GM21529 (cell line): Measurements from ENCODE around the gene METTL23.
"Not testable (repeated sequence)": the region's sequence is repeated elsewhere in the genome, so short reads cannot be mapped to it uniquely, and the experiment has no call there.

Experiments
- ATAC-seq: cut with Tn5 transposase; IDR thresholded peaks from one replicate; pipeline ENCODE4 v1.9.1; 2021; ENCODE audit not compliant: unreplicated experiment

Gene METTL23

DNA sequence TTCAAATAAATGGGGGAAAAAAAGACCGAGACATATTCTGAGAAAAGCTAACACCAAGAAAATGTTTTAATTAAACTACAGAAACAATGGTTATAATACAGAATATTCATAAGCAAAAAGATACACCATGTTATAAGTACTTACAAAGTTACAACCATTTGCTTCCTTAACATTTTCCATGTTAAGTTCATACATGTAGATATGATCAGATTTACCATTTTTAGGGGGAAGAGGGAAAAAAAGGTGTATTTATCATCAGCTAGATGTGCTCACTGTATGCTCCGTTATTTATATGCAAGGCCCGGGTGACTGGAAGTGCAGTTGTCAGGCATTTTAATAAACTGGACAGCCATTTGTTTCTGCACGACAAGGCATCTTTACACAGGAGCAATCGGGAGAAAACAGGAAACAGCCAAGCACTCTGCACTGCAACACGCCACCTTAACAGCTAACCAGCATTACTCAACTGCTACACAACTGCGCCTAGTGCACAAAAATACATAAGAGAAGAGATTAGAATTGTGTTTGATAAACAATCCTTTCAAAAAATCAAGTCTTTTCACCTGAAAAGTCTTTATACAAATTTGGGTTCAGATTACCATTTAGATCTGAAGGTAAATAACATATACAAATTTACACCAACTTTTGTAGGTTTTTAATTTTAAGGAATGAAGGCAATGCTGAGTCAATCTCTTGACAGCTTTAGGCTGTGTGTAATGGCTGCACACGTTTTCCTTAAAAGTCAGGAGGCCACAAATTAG is 7.6 kb downstream of the METTL23 start:
- no peak for ATAC-seq

DNA sequence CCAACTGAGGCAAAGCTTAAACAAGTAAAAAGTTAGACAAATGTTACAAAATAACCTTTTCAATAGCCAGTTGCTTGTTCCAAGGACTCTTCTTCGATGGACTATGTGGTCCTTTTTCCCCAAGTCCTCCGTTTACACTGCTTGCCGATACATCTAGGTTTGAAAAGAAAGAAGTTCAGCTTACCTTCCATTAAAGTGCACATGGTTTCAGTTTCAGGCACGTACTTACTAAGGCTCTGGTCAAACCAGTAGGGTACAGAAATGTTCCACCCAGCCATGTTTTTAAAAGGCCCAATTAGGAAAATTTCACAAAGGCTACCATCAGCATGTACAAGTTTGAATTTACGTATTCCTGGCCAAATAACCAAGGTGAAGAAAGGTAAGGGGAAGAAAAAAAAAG is 8.4 kb downstream of the METTL23 start:
- ATAC-seq = no peak

GRCh38 chr17:76735586-76736348 is 9.1 kb downstream of the METTL23 start:
- no peak for ATAC-seq

GRCh38 chr17:76736349-76737081 is 9.9 kb downstream of the METTL23 start:
- peak; percentile 6 for ATAC-seq

DNA sequence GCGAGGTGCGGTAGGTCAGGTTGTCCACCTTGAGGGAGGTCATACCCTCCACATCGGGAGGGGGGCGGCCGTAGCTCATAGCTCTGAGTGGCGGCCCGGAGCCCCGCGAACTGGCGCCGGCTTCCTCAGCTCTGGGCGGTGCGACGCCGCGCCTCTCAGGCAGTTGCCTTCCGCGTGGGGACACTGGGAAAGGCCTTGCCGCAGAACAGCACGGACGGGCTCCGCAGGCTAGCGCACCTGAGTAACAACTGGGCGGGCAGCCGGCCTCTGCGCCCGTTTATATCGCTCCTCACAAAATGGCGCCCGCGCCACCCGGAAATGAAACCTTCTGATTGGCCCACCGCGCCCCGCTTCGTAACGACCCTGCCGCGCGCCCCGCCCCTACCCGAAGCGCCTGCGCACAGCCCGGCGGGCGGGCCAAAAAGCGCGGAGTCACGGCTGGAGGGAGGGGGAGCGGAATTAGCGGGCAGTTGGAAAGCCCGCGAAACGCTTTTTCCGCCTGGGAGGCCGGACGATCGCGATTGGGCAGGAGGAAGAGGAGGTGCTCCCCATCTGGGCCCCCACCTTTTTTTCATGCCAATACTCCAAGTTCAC is 10.5 kb downstream of the METTL23 start, which contains the start of gene SRSF2:
Gene SRSF2, minus strand, starts transcription at position 250 of the 594 bp plus-strand sequence. Its CDS starts 171 bp downstream, at position 79.
- ATAC-seq = peak; percentile 65

- ATAC-seq = peak; percentile 60
These were observed 11.2 kb downstream of the METTL23 start, which contains the start of gene MFSD11 for GRCh38 chr17:76737676-76738467. Gene MFSD11 (plus strand): TSS chr17:76738119. CDS start chr17:76738353, 234 bp downstream.

GRCh38 chr17:76738468-76738850 is 11.8 kb downstream of the METTL23 start:
- no peak for ATAC-seq

DNA sequence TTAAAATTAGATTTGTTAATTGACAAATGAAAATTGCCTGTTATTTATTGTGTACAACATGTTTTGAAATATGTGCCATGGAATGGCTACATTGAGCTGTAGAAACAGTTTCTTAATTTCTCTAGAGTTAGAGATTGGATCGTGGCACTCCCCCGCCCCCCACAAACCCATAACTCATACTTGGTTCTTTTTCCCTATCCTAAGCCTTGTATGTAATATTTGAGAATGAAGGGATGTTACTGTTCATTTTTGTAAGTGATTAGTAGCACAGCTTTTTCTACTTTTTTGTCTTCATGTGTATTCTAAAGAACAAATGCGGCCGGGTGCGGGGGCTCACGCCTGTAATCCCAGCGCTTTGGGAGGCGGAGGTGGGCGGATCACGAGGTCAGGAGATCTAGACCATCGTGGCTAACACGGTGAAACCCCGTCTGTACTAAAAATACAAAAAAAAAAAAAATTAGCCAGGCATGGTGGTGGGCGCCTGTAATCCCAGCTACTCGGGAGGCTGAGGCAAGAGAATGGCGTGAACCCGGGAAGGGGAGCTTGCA is 13.0 kb downstream of the METTL23 start:
- not testable (repeated sequence) for ATAC-seq

GRCh38 chr17:76740329-76741118 is 13.9 kb downstream of the METTL23 start:
- ATAC-seq = no peak

GRCh38 chr17:76742958-76743357 is 16.3 kb downstream of the METTL23 start:
- ATAC-seq = no peak

DNA sequence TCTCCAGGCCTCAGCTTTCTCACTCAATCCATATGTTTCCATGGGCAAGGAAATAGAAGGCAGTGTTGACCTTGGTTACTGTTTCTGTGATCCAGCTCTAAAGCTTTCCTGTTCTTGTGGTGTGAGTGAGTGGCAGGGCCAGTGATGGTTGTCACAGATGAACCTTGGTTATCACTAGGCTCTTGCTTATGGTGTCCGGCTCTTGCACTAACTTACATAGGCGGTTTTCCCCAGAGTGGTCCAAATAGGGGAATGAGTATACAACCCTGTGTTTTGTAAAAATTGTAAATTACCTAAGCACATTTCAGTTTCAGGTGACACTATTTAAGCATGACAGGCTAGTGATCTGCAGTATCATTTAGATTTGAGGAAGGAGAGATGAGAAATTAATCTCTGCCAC is 18.1 kb downstream of the METTL23 start:
- ATAC-seq = no peak

DNA sequence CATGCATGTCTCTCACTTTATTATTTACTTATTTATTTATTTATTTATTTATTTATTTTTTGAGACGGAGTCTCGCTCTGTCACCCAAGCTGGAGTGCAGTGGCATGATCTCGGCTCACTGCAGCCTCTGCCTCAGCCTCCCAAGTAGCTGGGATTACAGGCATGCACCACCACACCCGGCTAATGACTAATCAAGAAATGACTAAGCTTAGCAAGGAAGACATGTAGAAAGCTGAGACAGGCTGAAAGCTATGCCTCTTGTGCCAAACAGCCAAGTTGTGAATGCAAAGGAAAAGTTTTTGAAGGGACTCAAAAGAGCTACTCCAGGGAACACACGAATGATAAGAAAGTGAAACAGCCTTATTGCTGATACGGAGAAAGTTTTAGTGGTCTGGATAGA is 19.1 kb downstream of the METTL23 start:
- not testable (repeated sequence) for ATAC-seq

- no peak for ATAC-seq
These were observed 21.2 kb downstream of the METTL23 start for GRCh38 chr17:76747716-76748363.

DNA sequence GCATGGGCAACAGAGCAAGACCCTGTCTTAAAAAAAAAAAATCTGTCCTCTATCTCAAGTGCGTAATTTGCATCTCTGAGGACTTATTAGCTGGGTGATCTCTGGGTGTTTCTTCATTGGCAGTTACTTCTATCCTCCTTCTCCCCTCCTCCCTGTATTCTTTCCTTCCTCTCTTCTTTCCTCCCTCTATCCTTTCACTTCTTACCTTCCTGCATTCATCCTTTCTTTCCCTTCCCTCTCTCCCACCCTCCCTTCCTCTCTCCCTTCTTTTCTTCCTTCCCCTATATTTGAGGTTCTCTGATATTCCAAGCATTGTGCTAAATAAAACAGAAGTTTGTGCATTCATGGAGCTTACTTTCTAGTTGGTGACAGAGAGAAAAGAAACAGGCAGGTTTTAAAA is 22.0 kb downstream of the METTL23 start:
- no peak for ATAC-seq

- no peak for ATAC-seq
These were observed 24.9 kb downstream of the METTL23 start for GRCh38 chr17:76751416-76751993.

- no peak for ATAC-seq
These were observed 25.4 kb downstream of the METTL23 start for GRCh38 chr17:76752006-76752405.

- no peak for ATAC-seq
These were observed 26.7 kb downstream of the METTL23 start for GRCh38 chr17:76753061-76753961.
